Measurements from ENCODE around the gene NT5DC4.

GRCh38 chr2:112679484-112679883 lies 41.3 kb upstream of the NT5DC4 start:
- no peak for TF ChIP-seq CTCF (IDR thresholded peaks at IDR 0.05; ENCODE audit: low read length)
- no peak for TF ChIP-seq EZH2 (IDR thresholded peaks at IDR 0.05; ENCODE audit: borderline replicate concordance, low read length)

Measured in OCI-LY1 (cell line).